BE2C (cell line): ENCODE results near the gene PFN3.

ENCODE experiments used
- DNase-seq: peaks from one replicate; pipeline ENCODE4 v3.0.0-alpha.2; 2020
- H3K27me3 ChIP-seq: fragments of 250-450 bp; sonication (Bioruptor Pico); 2 replicates; pipeline ENCODE4 v1.5.1; 2020; ENCODE audit warnings: mild to moderate bottlenecking
- H3K36me3 ChIP-seq: fragments of 250-450 bp; sonication (Bioruptor Pico); 2 replicates; pipeline ENCODE4 v1.5.1; 2020; ENCODE audit warnings: mild to moderate bottlenecking
- H3K4me1 ChIP-seq: fragments of 250-450 bp; sonication (Bioruptor Pico); 2 replicates; pipeline ENCODE4 v1.5.1; 2020
- H3K4me3 ChIP-seq: 2 replicates; pipeline ENCODE4 v1.5.1; 2011; ENCODE audit warnings: low read depth, low read length
- H3K9me3 ChIP-seq: fragments of 250-450 bp; sonication (Bioruptor Pico); 2 replicates; pipeline ENCODE4 v1.5.1; 2020
- TF ChIP-seq, protein P1 (sequence below): IDR thresholded peaks from 2 replicates; pipeline ENCODE4 v1.5.1; 2012; ENCODE audit warnings: mild to moderate bottlenecking, low read depth, low read length

PFN3 gene

GRCh38 chr5:177389241-177390169 is 11.0 kb downstream of the PFN3 start:
- TF ChIP-seq, protein P1, sequence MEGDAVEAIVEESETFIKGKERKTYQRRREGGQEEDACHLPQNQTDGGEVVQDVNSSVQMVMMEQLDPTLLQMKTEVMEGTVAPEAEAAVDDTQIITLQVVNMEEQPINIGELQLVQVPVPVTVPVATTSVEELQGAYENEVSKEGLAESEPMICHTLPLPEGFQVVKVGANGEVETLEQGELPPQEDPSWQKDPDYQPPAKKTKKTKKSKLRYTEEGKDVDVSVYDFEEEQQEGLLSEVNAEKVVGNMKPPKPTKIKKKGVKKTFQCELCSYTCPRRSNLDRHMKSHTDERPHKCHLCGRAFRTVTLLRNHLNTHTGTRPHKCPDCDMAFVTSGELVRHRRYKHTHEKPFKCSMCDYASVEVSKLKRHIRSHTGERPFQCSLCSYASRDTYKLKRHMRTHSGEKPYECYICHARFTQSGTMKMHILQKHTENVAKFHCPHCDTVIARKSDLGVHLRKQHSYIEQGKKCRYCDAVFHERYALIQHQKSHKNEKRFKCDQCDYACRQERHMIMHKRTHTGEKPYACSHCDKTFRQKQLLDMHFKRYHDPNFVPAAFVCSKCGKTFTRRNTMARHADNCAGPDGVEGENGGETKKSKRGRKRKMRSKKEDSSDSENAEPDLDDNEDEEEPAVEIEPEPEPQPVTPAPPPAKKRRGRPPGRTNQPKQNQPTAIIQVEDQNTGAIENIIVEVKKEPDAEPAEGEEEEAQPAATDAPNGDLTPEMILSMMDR, result no peak
- DNase-seq, result no peak
- H3K4me3 ChIP-seq, result no peak overlapping the region

GRCh38 chr5:177388521-177389052 is 11.9 kb downstream of the PFN3 start:
- H3K27me3 ChIP-seq, result no peaks in the 10 kb centered on the region

More at GRCh38 chr5:177389241-177390169, 11.0 kb downstream of the PFN3 start:
- no peaks in the 10 kb centered on the region for H3K9me3 ChIP-seq
- H3K27me3 ChIP-seq, result no peaks in the 10 kb centered on the region
- no peaks in the 10 kb centered on the region for H3K36me3 ChIP-seq
- H3K4me1 ChIP-seq, result no peaks in the 10 kb centered on the region

DNA sequence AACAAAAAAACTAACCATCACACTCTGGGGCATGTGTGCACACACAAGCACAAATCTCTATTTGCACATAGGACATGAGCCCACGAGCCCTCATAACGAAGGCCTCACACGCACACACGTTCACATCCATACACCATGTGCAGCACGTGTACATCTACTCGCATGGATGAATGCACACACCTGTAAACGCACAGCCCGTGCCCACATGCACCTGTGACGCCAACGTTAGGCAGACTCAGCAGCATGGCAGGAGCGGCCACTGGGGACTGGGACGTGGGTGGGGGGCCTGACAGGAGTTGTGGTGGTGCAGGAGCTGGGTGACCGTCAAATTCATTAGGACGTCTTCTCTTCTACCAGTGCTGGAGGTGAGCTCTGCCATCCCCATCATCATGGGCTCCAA is 13.1 kb downstream of the PFN3 start:
- no peak for DNase-seq
- no peaks in the 10 kb centered on the region for H3K9me3 ChIP-seq
- H3K4me3 ChIP-seq, result no peak overlapping the region
- no peaks in the 10 kb centered on the region for H3K27me3 ChIP-seq
- TF ChIP-seq, protein P1, result no peak
- H3K4me1 ChIP-seq, result no peaks in the 10 kb centered on the region
- no peaks in the 10 kb centered on the region for H3K36me3 ChIP-seq

More at GRCh38 chr5:177388521-177389052, 11.9 kb downstream of the PFN3 start:
- no peaks in the 10 kb centered on the region for H3K36me3 ChIP-seq
- TF ChIP-seq, protein P1, result no peak
- no peaks in the 10 kb centered on the region for H3K9me3 ChIP-seq
- H3K4me1 ChIP-seq, result no peaks in the 10 kb centered on the region
- no peak for DNase-seq
- no peak overlapping the region for H3K4me3 ChIP-seq

- Histone ChIP-seq H3K4me3 (no peak overlapping the region), H3K27me3 (no peaks in the 10 kb centered on the region), H3K36me3 (no peaks in the 10 kb centered on the region), H3K4me1 (no peaks in the 10 kb centered on the region), H3K9me3 (no peaks in the 10 kb centered on the region)
- no peak for DNase-seq
- TF ChIP-seq, protein P1, result no peak
Measured at GRCh38 chr5:177386542-177386941, 13.9 kb downstream of the PFN3 start.

DNA sequence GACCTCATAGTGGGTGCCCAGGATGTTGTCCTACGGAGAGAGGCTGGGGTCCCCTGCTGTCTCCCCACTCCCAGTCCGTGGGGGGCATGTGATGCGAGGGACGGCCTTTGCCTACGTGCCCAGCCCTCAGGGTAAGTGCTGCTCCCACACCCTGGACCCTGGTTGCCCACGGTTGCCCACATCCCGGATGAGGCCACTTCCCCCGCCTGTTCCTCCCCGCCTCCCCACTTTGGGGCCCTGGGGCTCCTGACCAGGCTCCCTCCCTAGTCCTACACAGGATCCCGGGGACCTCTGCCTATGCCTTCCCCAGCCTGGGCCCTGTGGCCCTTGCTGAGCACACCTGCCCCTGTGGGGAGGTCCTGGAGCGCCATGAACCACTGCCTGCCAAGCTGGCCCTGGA is 14.7 kb downstream of the PFN3 start:
- H3K9me3 ChIP-seq, result no peaks in the 10 kb centered on the region
- H3K4me3 ChIP-seq, result no peak overlapping the region
- no peaks in the 10 kb centered on the region for H3K36me3 ChIP-seq
- DNase-seq, result no peak
- no peaks in the 10 kb centered on the region for H3K4me1 ChIP-seq
- H3K27me3 ChIP-seq, result no peaks in the 10 kb centered on the region
- TF ChIP-seq, protein P1, result no peak

GRCh38 chr5:177384134-177384533 is 16.3 kb downstream of the PFN3 start, which contains the start of gene SLC34A1:
SLC34A1 (plus strand) TSS chr5:177384434; CDS start chr5:177385742, 1,308 bp downstream.
- TF ChIP-seq, protein P1, result no peak
- no peak for DNase-seq
- H3K36me3 ChIP-seq, result no peaks in the 10 kb centered on the region
- H3K4me1 ChIP-seq, result no peaks in the 10 kb centered on the region
- no peak within 1 kb of the TSS for H3K4me3 ChIP-seq
- no peaks in the 10 kb centered on the region for H3K9me3 ChIP-seq
- H3K27me3 ChIP-seq, result no peaks in the 10 kb centered on the region
